ENCODE data around the gene IGSF21. TPM values are rescaled to one million over a fixed set of nuclear protein-coding genes. Genes with fewer than 3 reads are reported as not detected.
"Not testable (repeated sequence)": the region's sequence is repeated elsewhere in the genome, so short reads cannot be mapped to it uniquely, and the experiment has no call there.

Gene IGSF21
- polyA plus RNA-seq, 1 of the 3 experiments (the other 2 are of a cell fraction), result not detected

GRCh38 chr1:18363436-18363835 lies 255.8 kb downstream of the IGSF21 start:
- H3K4me2 ChIP-seq, result no peak overlapping the region
- ChIA-PET POLR2A (no interaction called here), CTCF (no interaction called here)
- H3K9ac ChIP-seq, result no peak overlapping the region
- no peaks in the 10 kb centered on the region for H3K27me3 ChIP-seq (ENCODE audit: insufficient read depth)
- no peaks in the 10 kb centered on the region for H3K9me3 ChIP-seq
- no peaks in the 10 kb centered on the region for H3F3A ChIP-seq (replicated peaks; ENCODE audit: insufficient read depth)
- H4K20me1 ChIP-seq (ENCODE audit: insufficient read depth), result no peaks in the 10 kb centered on the region
- 55% methylated on average over 3 of the region's 3 CpGs for WGBS (ENCODE audit: low lambda C conversion rate)
- H3K9me2 ChIP-seq, result no peaks in the 10 kb centered on the region
- H2AFZ ChIP-seq (ENCODE audit: low read depth), result no peak overlapping the region
- H3K4me3 ChIP-seq (ENCODE audit: low read depth in 2 of 2, low read length in 1 of 2), result no peak overlapping the region
- no peak for DNase-seq
- H3K4me1 ChIP-seq (ENCODE audit: control insufficient read depth in 1 of 2, insufficient read depth in 2 of 2, low read depth in 1 of 2, low read length in 1 of 2), result no peaks in the 10 kb centered on the region
- no peaks in the 10 kb centered on the region for H3K79me2 ChIP-seq (ENCODE audit: insufficient read depth)
- H3K27ac ChIP-seq (ENCODE audit: low read depth in 2 of 2, low read length in 1 of 2), result no peak overlapping the region
- TF ChIP-seq TAF1 (IDR thresholded peaks at IDR 0.05; ENCODE audit: borderline replicate concordance, low read depth, low read length) (no peak), EZH2phosphoT487 (IDR thresholded peaks at IDR 0.05; ENCODE audit: borderline replicate concordance, low read depth) (no peak), SMC3 (IDR thresholded peaks at IDR 0.05; ENCODE audit: low read depth, low read length) (no peak), FOXM1 (IDR thresholded peaks at IDR 0.05; ENCODE audit: low read depth) (no peak), GATA2 (CRISPR knock-in tag; IDR thresholded peaks at IDR 0.05) (no peak), SIN3A (IDR thresholded peaks at IDR 0.05; ENCODE audit: borderline replicate concordance, low read depth, low read length) (no peak), EP300 (IDR thresholded peaks at IDR 0.05; ENCODE audit: borderline replicate concordance in 1 of 2, low read depth in 1 of 2, low read length in 1 of 2) (no peak), CTCF (IDR thresholded peaks at IDR 0.05) (no peak), ELF1 (IDR thresholded peaks at IDR 0.05) (no peak), NFIC (IDR thresholded peaks at IDR 0.05; ENCODE audit: borderline replicate concordance) (no peak), RCOR1 (IDR thresholded peaks at IDR 0.05; ENCODE audit: low read length) (no peak), YY1 (IDR thresholded peaks at IDR 0.05; ENCODE audit: low read depth) (no peak), MEF2A (IDR thresholded peaks at IDR 0.05; ENCODE audit: borderline replicate concordance, low read depth) (no peak), PBX3 (IDR thresholded peaks at IDR 0.05) (no peak)
- H3K36me3 ChIP-seq (replicated peaks in 1 of 2; ENCODE audit: control insufficient read depth in 1 of 2, insufficient read depth in 2 of 2, low read length in 1 of 2), result no peaks in the 10 kb centered on the region

GRCh38 chr1:18365099-18365705 lies 257.6 kb downstream of the IGSF21 start:
- 58% methylated on average over 30 of the region's 31 CpGs for WGBS (ENCODE audit: low lambda C conversion rate)
- no peak overlapping the region for H2AFZ ChIP-seq (ENCODE audit: low read depth)
- CTCF ChIA-PET, result no interaction called here
- TF ChIP-seq TEAD4 (IDR thresholded peaks at IDR 0.05; ENCODE audit: borderline replicate concordance, insufficient read depth) (no peak), TAF1 (IDR thresholded peaks at IDR 0.05; ENCODE audit: borderline replicate concordance, low read depth, low read length) (no peak), EZH2phosphoT487 (IDR thresholded peaks at IDR 0.05; ENCODE audit: borderline replicate concordance, low read depth) (no peak), RCOR1 (IDR thresholded peaks at IDR 0.05; ENCODE audit: low read length) (no peak)
- no peaks in the 10 kb centered on the region for H3K27me3 ChIP-seq (ENCODE audit: insufficient read depth)
- no peaks in the 10 kb centered on the region for H3K36me3 ChIP-seq (replicated peaks in 1 of 2; ENCODE audit: control insufficient read depth in 1 of 2, insufficient read depth in 2 of 2, low read length in 1 of 2)
- POLR2A ChIA-PET, result no interaction called here
- H3K27ac ChIP-seq (ENCODE audit: low read depth in 2 of 2, low read length in 1 of 2), result no peak overlapping the region
- no peak overlapping the region for H3K4me2 ChIP-seq
- H4K20me1 ChIP-seq (ENCODE audit: insufficient read depth), result no peaks in the 10 kb centered on the region
- H3K79me2 ChIP-seq (ENCODE audit: insufficient read depth), result no peaks in the 10 kb centered on the region
- H3K9ac ChIP-seq, result no peak overlapping the region
- H3K4me1 ChIP-seq (ENCODE audit: control insufficient read depth in 1 of 2, insufficient read depth in 2 of 2, low read depth in 1 of 2, low read length in 1 of 2), result no peaks in the 10 kb centered on the region
- no peaks in the 10 kb centered on the region for H3K9me3 ChIP-seq
- no peaks in the 10 kb centered on the region for H3K9me2 ChIP-seq
- no peak for DNase-seq
- no peaks in the 10 kb centered on the region for H3F3A ChIP-seq (replicated peaks; ENCODE audit: insufficient read depth)
- no peak overlapping the region for H3K4me3 ChIP-seq (ENCODE audit: low read depth in 2 of 2, low read length in 1 of 2)

- H3K9me3 ChIP-seq; H3K36me3 ChIP-seq (replicated peaks in 1 of 2; ENCODE audit: control insufficient read depth in 1 of 2, insufficient read depth in 2 of 2, low read length in 1 of 2); DNase-seq; H3K9ac ChIP-seq; H3K4me3 ChIP-seq (ENCODE audit: low read depth in 2 of 2, low read length in 1 of 2); H3K4me1 ChIP-seq (ENCODE audit: control insufficient read depth in 1 of 2, insufficient read depth in 2 of 2, low read depth in 1 of 2, low read length in 1 of 2); H3K4me2 ChIP-seq; POLR2A ChIA-PET; H3K9me2 ChIP-seq; H3K27ac ChIP-seq (ENCODE audit: low read depth in 2 of 2, low read length in 1 of 2); H2AFZ ChIP-seq (ENCODE audit: low read depth); H3F3A ChIP-seq (replicated peaks; ENCODE audit: insufficient read depth); H4K20me1 ChIP-seq (ENCODE audit: insufficient read depth); H3K79me2 ChIP-seq (ENCODE audit: insufficient read depth); H3K27me3 ChIP-seq (ENCODE audit: insufficient read depth): not testable (repeated sequence)
- CTCF ChIA-PET, result interaction anchor here (0.9 kb wide), 1 partner anchor 209 kb away, joined by 3 read pairs; no protein-coding TSS in a partner anchor
Measured at GRCh38 chr1:18372505-18372904, 264.9 kb downstream of the IGSF21 start.
